ENCODE results near the gene GSTP1.
A peak's percentile ranks its signal among the peaks of the same experiment; 100 is the strongest.
"Not testable (repeated sequence)": the region's sequence is repeated elsewhere in the genome, so short reads cannot be mapped to it uniquely, and the experiment has no call there.

Gene GSTP1

DNA sequence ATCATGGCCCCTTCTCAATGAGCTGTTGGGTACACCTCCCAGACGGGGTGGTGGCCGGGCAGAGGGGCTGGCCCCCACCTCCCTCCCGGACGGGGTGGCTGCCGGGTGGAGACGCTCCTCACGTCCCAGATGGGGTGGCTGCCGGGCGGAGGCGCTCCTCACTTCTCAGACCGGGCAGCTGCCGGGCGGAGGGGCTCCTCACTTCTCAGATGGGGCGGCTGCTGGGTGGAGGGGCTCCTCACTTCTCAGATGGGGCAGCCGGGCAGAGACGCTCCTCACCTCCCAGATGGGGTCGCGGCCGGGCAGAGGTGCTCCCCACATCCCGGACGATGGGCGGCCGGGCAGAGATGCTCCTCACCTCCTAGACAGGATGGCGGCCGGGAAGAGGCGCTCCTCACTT lies 14.4 kb downstream of the GSTP1 start:
- not testable (repeated sequence) for DNase-seq

DNA sequence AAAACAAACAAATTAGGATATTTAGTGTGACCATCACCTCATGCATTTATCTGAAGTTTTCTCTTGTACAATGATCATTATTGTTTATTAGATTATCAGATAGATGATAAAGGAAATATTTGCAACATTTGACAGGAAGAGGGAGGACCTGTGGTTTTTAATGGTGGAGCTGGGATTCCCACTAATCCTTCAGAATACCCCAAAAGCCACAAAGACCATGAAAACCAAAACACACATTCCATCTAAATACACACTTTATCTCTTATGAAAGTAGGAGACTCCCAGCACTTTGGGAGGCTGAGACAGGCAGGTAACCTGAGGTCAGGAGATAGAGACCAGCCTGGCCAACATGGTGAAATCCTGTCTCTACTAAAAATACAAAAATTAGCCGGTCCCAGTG lies 15.5 kb downstream of the GSTP1 start:
- DNase-seq = no peak

DNA sequence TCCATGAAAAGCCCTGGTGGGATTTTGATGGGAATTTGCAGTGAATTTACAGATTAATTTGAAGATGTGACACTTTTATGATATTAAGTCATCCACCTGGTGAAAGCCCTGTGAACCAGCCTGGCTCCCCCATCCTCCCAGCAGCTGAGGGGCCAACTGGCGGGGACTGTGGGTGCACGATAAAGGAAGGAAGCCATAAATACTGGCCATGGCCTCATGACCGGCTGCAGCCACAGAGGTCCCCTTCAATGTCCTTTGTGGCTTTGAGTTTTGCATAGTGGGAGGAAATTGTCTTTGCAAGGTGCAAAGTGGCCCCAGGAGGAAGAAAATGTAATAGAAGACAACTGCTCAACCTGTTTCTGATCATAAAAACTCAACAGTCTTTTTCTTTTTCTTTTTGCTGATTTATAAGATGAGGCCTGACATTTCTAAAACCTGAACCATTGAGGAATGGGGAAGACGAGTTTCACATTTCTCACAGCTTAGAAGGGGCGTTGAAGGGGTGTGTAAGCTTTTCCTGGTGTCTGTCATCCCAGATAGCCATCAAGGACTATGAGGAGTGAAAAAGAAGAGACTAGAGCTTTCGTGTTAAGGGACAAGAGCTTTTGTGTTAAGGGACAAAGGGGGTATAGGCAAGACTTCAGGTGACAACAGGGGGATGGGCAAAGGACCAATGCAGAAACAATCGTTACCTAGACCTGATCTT lies 16.9 kb downstream of the GSTP1 start:
- DNase-seq = no peak

DNA sequence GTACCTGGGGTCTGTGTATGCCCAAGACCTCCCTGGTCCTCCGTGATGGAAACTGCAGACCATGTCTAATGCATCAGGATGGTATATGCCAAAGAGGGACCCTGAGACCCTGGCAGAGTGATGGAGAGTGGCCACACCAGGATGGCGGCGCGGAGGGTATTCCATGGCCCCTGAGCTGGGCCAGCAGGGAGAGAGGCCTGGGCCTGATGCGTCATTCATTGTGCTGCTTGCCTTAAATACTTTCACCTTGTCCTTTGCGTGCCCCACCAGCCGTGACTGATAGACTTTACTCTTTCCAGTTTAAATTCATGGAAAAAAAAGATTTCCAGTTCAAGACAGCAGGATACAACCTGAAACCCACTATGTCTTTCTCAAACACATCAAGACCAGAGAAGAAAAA lies 17.5 kb downstream of the GSTP1 start:
- DNase-seq = no peak

DNA sequence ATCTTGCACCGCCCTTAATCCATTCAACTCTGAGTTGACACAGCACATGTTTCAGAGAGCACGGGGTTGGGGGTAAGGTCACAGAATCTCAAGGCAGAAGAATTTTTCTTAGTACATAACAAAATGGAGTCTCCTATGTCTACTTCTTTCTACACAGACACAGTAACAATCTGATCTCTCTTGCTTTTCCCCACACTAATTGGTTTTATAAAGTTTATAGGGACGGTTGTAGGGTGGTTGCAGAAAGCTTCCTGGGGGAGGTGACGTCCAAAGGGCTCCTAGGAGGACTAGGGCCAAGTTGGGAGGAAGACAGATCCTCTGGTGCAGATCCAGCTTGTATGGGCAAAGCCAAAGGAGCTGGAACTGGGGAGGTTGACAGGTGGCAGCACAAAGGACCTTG lies 20.5 kb downstream of the GSTP1 start:
- DNase-seq = not testable (repeated sequence)

DNA sequence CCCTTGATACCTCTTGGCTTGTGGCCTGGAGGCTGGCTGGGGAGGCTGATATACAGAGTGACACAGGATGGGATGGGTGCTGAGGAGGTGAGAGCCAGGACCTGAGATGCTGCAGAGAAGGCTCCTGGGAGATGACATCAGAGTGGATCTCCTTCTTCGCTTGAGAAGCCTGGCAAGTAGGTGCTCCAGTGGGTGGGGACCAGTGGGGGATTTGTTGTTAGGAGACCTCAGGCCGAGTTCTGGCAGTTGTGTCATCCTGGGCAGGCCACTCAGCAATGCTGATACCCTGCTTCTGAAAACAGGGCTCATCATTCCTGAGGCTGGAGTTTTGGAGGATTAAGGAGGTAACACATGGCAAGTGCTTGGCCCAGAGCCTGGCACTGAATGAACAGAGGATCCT lies 21.2 kb downstream of the GSTP1 start:
- no peak for DNase-seq

DNA sequence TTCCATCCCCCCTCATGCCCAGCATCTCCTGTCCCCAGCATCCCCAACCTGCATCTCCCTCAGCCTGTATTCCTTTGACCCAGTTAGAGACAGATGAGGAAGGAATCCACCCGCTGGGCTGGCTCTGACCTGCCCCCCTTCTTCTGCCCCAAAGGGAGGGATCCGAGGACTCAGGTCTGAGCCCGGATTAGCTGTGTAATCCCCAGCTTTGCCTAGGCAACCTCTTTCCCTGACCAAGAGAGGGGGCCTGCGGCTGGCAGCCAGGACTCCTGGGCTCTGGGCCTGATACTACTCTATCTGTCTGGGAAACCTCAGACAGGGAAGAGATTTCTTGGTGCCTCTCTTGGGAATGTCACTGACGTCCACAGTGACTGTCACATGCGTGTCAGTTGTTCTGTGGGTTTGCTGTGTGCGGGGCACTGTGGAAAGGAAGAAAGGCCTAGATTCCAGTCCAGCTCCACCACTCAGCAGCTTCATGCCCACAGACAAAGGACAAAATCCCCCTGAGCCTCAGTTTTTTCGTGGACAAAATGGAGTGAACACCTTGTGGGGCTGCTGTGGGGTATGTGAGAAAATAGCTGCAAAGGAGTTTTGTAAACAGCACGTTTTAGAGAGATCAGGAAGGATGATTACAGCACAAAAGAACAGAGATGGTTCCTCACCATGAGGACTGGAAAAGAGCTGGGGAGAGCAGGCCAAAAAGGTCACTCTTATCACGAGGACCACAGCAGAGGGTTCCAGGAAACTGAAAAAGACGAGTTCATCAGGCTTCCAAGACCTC lies 21.8 kb downstream of the GSTP1 start:
- DNase-seq = no peak

DNA sequence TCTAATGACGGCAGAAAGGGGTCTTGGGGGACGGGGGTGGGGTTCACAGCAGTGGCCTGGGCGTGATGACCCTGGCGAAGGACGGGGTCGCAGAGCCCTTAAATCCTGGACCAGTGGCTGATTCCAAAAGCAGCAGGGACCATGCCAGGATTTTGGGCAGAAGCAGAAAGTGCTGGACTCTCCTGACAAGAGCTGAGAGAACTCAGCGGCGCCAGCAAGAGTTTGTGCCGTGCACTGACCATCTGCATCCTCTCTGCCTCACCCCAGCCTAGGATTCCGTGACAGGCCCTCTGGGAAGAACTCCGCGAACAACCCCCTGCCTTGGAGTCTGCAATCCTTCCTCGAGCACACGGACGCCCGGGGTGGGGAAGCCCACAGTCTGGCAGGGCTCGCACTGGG lies 22.5 kb downstream of the GSTP1 start:
- peak; percentile 25 for DNase-seq

DNA sequence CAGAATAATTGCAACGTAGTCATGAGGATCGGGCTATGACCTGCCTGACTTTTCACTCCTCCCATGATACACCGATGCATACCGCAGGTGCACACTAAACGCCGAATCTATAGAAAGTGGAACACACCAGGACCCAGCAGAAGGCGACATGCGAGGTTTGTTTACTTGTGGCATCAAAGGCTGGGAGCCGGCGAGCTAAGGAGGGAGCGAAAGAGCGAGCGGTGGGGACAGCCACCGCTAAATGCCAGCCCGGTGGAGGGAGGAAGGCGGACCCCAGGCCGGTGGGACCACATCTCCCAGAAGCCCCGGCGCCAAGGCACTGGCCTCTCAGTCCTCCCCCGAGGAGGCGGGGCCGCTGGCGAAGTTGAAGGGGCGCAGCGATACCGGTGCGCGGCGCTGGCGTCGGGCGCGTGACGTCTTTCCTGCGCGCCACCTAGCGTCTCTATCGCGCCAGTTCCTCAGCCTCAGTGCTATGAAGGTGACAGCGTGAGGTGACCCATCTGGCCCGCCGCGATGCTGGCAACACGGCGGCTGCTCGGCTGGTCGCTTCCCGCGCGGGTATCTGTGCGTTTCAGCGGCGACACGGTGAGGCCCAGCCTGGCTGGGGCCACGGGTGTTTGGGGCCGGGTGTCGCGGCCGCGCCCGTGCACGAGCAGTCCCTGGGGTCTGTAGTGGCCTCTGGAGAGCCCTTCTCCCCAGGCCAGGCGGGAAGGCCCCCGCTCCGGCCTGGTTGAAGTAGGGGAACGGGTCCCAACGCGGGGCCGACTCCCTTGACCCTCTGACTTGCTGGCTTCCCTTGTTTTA lies 23.1 kb downstream of the GSTP1 start, which contains the start of gene NDUFV1:
Gene NDUFV1 (plus strand): TSS at position 445 of the 804 bp plus-strand sequence. CDS start 69 bp downstream, at position 514.
- peak; percentile 94 for DNase-seq

DNA sequence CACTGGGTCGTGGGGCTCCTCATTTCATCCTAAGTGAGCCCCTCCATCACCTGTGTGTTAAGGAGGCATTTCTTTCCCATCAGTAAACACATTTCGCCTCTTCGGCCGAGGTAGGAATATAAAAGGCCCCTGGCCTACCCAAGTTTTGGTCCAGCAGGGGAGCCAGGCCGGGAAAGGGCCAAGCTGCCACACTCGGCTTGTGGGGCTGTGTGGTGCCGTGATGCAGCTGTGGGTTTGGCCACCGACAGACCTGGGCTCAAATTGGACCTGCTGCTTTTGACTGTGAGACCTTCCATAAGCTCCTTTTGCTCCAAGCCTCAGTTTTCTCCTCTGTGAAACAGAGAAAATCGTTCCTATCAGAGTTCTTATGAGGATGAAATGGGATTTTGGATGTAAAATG lies 23.9 kb downstream of the GSTP1 start:
- no peak for DNase-seq

DNA sequence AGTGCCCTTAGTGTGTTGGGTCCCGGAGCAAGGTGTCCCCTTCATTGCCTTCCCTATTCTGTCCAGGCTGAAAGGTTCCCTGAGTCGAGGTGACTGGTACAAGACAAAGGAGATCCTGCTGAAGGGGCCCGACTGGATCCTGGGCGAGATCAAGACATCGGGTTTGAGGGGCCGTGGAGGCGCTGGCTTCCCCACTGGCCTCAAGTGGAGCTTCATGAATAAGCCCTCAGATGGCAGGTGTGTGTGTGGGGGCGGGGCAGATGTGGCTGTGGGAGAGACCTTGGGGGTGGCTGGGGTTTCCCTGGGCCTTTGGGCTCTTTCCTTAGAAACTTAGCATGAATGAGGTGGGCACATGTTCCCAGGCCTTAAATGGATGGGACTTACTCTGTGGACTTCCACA lies 24.9 kb downstream of the GSTP1 start:
- DNase-seq = no peak

DNA sequence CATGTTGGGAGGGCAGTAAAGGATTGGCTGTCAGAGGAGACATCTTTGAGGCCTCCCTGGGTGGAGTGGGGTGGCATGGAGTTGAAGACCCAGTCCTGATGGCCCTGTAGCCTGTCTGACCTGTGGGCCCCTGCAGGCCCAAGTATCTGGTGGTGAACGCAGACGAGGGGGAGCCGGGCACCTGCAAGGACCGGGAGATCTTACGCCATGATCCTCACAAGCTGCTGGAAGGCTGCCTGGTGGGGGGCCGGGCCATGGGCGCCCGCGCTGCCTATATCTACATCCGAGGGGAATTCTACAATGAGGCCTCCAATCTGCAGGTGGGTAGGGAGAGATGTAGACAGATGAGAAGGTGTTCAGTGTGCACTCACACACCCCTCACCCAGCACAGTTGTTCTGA lies 25.7 kb downstream of the GSTP1 start:
- DNase-seq = no peak

DNA sequence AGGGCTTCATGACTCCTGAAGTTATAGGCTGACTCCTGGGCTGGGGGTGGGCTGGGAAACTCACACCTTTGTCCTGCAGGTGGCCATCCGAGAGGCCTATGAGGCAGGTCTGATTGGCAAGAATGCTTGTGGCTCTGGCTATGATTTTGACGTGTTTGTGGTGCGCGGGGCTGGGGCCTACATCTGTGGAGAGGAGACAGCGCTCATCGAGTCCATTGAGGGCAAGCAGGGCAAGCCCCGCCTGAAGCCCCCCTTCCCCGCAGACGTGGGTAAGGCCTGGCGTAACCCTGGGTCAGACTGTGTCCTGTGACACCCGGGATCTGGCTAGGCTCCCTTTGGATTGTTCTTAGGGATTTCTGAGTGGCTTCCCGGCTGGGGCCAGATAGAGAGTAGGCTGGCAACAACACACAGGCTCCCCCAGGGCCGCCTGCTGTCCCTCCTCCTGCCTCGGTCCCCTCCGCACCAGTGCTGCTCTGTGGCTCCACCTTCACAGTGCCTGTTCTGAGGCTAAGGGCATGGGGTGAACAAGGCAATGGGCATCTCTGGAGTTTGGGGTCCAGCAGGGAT lies 26.8 kb downstream of the GSTP1 start:
- no peak for DNase-seq

DNA sequence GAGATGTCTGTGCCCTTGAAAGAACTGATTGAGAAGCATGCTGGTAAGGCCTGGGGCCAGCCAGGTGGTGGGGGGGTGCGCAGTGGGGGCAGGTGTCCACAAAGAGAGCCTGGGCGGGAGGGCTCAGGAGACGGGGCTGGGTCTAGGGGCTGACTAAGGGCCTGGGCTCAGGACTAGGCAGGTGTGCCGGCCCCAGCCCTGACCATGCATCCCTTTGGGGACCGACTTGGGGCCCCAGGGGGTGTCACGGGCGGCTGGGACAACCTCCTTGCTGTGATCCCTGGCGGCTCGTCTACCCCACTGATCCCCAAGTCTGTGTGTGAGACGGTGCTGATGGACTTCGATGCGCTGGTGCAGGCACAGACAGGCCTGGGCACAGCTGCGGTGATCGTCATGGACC lies 27.6 kb downstream of the GSTP1 start:
- no peak for DNase-seq

DNA sequence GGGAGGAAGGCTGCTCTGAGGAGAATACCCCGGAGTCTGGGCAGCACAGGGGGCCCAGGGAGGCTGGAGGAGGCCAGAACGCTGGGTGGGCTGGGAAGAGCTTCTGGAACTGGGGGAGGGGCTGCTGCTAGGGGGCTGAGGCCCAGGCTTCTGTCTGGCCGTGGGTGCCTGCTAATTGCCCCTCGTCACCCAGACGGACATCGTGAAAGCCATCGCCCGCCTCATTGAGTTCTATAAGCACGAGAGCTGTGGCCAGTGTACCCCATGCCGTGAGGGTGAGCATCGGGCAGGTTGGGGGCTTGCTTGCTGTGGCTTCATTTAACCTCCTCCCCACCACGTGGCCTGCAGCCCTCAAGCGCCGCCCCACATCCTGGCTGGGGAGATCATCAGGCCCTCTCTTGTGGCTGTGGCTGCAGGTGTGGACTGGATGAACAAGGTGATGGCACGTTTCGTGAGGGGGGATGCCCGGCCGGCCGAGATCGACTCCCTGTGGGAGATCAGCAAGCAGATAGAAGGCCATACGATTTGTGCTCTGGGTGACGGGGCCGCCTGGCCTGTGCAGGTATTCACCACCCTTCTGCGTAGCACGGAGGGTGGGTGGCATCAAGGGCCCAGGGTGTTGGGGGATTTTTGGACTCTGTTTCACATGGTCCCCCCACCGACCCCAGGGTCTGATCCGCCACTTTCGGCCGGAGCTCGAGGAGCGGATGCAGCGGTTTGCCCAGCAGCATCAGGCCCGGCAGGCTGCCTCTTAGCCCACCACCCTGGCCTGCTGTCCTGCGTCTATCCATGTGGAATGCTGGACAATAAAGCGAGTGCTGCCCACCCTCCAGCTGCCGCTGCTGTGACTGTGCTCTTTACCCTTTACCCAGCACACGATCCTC lies 28.3 kb downstream of the GSTP1 start:
- DNase-seq = no peak

DNA sequence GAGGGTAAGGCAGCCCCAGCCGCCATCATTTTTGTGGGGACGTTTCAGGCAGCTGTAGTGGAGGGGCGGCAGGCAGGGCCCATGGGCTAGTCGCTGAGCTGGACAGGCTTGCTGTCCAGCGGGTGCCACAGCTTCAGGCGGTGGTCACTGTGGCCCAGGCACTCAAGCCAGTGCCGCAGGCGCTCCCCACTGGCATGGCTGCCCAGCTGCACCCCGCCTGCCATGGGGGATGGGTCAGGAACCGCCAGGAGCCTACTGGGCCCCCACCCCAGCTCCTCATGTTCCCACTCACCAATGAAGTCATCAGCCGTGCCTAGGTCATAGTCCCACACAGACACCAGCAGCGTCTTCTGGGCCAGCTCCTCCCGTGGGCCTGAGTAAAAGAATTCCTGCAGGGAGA lies 29.1 kb downstream of the GSTP1 start:
- no peak for DNase-seq

DNA sequence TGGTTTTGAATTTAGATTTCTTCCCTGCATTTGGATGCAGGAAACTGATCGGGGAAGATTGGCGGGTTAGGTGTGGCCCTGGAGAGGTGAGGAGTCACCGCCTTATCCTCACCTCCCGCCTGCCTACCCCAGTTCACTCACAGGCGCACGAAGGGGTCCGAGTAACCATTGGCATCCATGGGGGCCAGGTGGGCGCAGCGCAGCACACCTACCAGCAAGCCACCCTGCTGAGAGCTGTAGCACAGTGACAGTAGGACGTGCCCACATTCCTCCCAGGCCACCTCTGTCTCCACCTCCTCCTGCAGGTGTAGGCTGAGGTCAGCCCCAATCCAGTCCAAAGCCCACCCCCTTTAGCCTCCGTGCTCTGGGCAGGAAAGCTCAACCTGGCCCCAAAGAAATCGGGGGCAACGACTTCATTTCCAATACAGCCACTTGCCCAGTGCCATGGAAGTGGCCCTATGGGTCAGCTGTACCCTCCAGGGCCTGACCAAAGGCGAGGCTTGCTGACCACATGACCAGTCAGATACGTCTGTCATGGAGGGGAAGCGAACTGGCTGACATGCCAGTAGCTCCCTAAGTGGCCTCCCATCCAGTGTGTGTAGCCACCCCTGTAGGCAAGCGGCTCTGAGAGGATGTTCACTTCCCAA lies 29.8 kb downstream of the GSTP1 start:
- DNase-seq = no peak

DNA sequence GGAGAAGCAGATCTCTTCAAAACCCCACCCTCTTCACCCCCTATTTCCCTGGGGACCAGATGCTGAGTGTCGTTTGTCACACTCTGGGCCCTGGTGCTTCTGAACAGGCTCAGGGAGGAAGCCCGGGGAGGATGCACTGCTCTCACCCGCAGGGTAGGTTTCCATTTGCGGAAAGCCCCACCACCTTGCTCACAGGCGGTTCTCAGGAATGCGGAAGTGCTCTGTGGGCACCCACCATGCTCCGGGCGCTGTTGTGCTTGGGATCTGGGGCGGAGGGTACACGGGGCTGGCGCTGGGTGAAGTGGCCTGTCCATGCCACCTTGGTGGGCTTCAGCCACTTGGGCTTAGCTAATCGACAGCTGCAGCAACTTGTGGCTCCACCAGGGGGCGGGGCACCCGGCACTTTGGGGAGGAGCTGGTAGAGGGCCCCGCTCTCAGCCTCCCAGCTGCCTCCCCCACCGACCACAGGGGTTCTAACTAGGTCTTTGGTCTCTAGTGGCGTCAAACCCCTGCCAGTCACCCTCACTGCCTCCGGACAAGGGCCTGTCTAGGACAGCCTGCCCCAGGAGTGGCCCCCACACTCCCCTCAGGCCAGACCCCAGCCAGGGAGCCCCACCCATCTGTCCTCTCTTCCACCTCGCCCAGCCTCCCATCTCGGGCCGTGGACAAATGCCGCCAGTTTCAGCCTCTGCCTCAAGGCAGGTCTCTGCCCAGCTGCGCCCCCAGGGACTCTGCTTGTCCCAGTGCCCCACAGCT lies 30.5 kb downstream of the GSTP1 start:
- DNase-seq = peak; percentile 41

DNA sequence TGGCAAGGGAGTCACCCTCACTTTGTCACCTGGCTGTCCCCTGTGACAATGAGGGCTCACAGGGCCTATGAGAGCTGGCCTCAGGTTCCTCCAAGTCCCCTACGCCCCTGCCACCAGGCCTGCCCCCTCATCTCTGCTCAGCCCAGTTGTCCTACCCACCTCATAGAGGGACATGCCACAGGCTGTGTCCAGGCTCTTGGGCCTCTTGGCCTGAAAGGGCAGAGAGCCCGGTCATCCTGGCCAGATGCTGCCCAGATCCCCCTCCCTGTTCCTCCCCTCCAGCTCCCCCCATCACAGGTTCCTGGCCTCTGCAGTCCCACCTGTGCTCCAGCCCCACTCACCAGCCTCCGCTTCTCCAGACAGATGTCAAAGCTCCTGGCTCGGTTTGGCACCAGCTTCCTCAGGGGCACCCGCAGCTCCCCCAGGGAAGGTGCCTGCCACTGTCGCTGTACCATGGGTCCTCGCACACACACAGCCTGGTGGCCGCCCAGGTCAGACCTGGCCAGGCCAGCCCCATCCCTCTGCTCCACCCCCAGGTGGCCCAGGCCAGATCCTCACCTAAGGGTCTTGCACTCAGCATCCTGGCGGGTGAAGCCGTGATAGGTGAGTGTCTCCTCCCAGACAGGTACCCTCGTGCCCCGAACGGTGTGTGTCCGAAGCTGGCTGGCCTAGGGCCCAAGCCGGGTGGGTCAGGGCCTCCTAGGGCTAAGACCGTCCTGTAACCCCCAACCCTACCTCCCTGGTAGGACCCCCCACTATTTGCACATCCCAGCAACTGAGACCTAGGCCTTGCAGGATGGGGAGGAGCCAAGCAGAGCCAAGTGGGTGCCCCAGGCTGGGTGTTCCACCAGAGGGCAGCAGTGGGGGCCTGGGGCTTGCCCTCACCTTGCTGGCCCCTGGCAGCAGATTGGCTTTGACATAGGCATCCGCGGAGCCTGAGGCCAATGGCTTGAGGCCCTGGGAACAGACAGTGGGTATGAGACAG lies 31.4 kb downstream of the GSTP1 start:
- no peak for DNase-seq

Measured in fibroblast of skin of back (primary cell).